ENCODE data around the gene JAGN1.
"Not testable (repeated sequence)": the region's sequence is repeated elsewhere in the genome, so short reads cannot be mapped to it uniquely, and the experiment has no call there.

The JAGN1 gene

GRCh38 chr3:9898467-9899241 lies 8.2 kb downstream of the JAGN1 start:
- DNase-seq (ENCODE audit: low read depth): no peak

- DNase-seq (ENCODE audit: low read depth): no peak
These were observed 8.9 kb downstream of the JAGN1 start for GRCh38 chr3:9899289-9899791.

GRCh38 chr3:9900965-9901415 lies 10.6 kb downstream of the JAGN1 start:
- not testable (repeated sequence) for DNase-seq (ENCODE audit: low read depth)

GRCh38 chr3:9901967-9902366 lies 11.6 kb downstream of the JAGN1 start:
- no peak for DNase-seq (ENCODE audit: low read depth)

GRCh38 chr3:9902372-9903237 lies 12.2 kb downstream of the JAGN1 start, which contains the start of gene IL17RE:
IL17RE (plus strand) TSS chr3:9902848; CDS start chr3:9902933, 85 bp downstream.
- no peak for DNase-seq (ENCODE audit: low read depth)

GRCh38 chr3:9903238-9903624 lies 12.8 kb downstream of the JAGN1 start:
- DNase-seq (ENCODE audit: low read depth): no peak

- no peak for DNase-seq (ENCODE audit: low read depth)
These were observed 13.5 kb downstream of the JAGN1 start for GRCh38 chr3:9903904-9904303.

GRCh38 chr3:9906480-9906879 lies 16.1 kb downstream of the JAGN1 start:
- DNase-seq (ENCODE audit: low read depth): no peak

GRCh38 chr3:9908286-9908685 lies 17.9 kb downstream of the JAGN1 start:
- DNase-seq (ENCODE audit: low read depth): no peak

- no peak for DNase-seq (ENCODE audit: low read depth)
These were observed 19.0 kb downstream of the JAGN1 start for GRCh38 chr3:9909221-9910013.

- no peak for DNase-seq (ENCODE audit: low read depth)
These were observed 21.5 kb downstream of the JAGN1 start for GRCh38 chr3:9911863-9912262.

- DNase-seq (ENCODE audit: low read depth): no peak
These were observed 22.0 kb downstream of the JAGN1 start for GRCh38 chr3:9912294-9912935.

GRCh38 chr3:9913601-9914000 lies 23.2 kb downstream of the JAGN1 start:
- no peak for DNase-seq (ENCODE audit: low read depth)

GRCh38 chr3:9914011-9914410 lies 23.6 kb downstream of the JAGN1 start:
- no peak for DNase-seq (ENCODE audit: low read depth)

GRCh38 chr3:9914559-9915253 lies 24.3 kb downstream of the JAGN1 start:
- no peak for DNase-seq (ENCODE audit: low read depth)

GRCh38 chr3:9915254-9916141 lies 25.1 kb downstream of the JAGN1 start:
- no peak for DNase-seq (ENCODE audit: low read depth)

- no peak for DNase-seq (ENCODE audit: low read depth)
These were observed 25.9 kb downstream of the JAGN1 start for GRCh38 chr3:9916346-9916733.

GRCh38 chr3:9916734-9917680 lies 26.6 kb downstream of the JAGN1 start, which contains the start of gene IL17RC:
IL17RC (plus strand) TSS chr3:9917098; CDS start chr3:9917316, 218 bp downstream.
- DNase-seq (ENCODE audit: low read depth): no peak

- DNase-seq (ENCODE audit: low read depth): no peak
These were observed 27.4 kb downstream of the JAGN1 start for GRCh38 chr3:9917820-9918219.
